Ishikawa (cell line): ENCODE data around the gene MMP17.

Experiments
- CEBPB ChIP-seq: IDR thresholded peaks from 2 replicates; pipeline ENCODE4 v1.6.1; 2012
- CREB1 ChIP-seq: IDR thresholded peaks from 2 replicates; pipeline ENCODE4 v1.6.1; 2012; ENCODE audit warnings: low read depth
- EP300 ChIP-seq: IDR thresholded peaks from 2 replicates; pipeline ENCODE4 v1.6.1; 2012; ENCODE audit warnings: borderline replicate concordance
- RAD21 ChIP-seq: IDR thresholded peaks from 2 replicates; pipeline ENCODE4 v1.6.1; 2012; ENCODE audit warnings: low read depth
- REST ChIP-seq: IDR thresholded peaks from 2 replicates; pipeline ENCODE4 v1.6.1; 2012; ENCODE audit warnings: low read depth, mild to moderate bottlenecking
- TAF1 ChIP-seq: IDR thresholded peaks from 2 replicates; pipeline ENCODE4 v1.6.1; 2012; ENCODE audit warnings: low read depth, mild to moderate bottlenecking
- TCF12 ChIP-seq: IDR thresholded peaks from 2 replicates; pipeline ENCODE4 v1.6.1; 2012; ENCODE audit warnings: low read depth
- TEAD4 ChIP-seq: IDR thresholded peaks from 2 replicates; pipeline ENCODE4 v1.6.1; 2012
- USF1 ChIP-seq: IDR thresholded peaks from 2 replicates; pipeline ENCODE4 v1.6.1; 2012
- YY1 ChIP-seq: IDR thresholded peaks from 2 replicates; pipeline ENCODE4 v1.6.1; 2012; ENCODE audit warnings: low read depth
- TF ChIP-seq, protein P1 (sequence below): IDR thresholded peaks from 2 replicates; pipeline ENCODE4 v1.6.1; 2012

DNA sequence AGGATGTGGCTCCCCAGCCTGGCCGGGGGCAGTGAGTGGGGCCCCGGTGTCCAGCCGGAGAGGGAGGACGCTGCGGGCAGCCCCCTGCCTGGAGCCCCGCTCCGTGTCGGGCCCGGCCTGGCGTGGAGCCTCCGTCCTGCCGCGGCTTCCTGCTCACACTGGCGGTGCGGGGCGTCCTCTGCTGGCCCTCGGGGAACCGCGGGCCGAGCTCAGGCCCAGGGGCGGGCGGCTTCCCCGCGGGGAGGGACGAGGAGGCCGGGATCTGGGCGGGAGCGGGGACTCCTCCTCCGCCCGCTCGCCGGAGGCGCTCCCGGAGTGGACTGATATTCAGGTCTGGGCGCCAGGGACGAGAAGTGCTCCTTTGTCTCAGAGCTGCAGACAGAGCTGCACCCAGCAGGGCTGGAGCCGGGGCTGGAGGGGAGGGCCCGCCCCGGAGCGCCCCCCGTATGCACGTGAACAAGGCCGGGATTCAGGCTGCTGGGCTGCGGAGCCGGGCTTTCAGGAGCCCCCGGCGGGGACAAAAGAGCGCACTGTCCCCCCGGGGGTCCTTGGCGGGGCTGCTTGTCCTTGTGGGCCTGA is 2.2 kb downstream of the MMP17 start:
- TF ChIP-seq EP300 (no peak), TAF1 (0 out of 2 replicates have a peak, but pooled peaks have one; percentile 29), USF1 (no peak), YY1 (0 out of 2 replicates have a peak, but pooled peaks have one; percentile 16), CREB1 (no peak), CEBPB (no peak), TEAD4 (no peak), REST (no peak), TCF12 (peak; percentile 50; the same call in 1 of the 2 replicates), RAD21 (peak; percentile 85)
- TF ChIP-seq, protein P1, sequence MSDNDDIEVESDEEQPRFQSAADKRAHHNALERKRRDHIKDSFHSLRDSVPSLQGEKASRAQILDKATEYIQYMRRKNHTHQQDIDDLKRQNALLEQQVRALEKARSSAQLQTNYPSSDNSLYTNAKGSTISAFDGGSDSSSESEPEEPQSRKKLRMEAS = 0 out of 2 replicates have a peak, but pooled peaks have one; percentile 16
